HEK293 (cell line): ENCODE data around the gene CENPQ.

Experiments used
- KLF1 ChIP-seq: fragments of 450-650 bp; formaldehyde crosslinking; IDR thresholded peaks from 2 replicates; pipeline ENCODE4 v1.5.1; 2016; ENCODE audit warnings: missing biosample characterization, missing genetic modification characterization
- KLF8 ChIP-seq: fragments of 450-650 bp; formaldehyde crosslinking; IDR thresholded peaks from 2 replicates; pipeline ENCODE4 v1.5.1; 2016; ENCODE audit warnings: missing biosample characterization, missing genetic modification characterization
- REST ChIP-seq: fragments of 450-650 bp; formaldehyde crosslinking; IDR thresholded peaks from 2 replicates; pipeline ENCODE4 v1.5.1; 2016; ENCODE audit warnings: missing biosample characterization, missing genetic modification characterization
- SCRT2 ChIP-seq: fragments of 450-650 bp; formaldehyde crosslinking; IDR thresholded peaks from 2 replicates; pipeline ENCODE4 v1.5.1; 2016; ENCODE audit warnings: missing biosample characterization, missing genetic modification characterization
- SP7 ChIP-seq: fragments of 450-650 bp; formaldehyde crosslinking; IDR thresholded peaks from 2 replicates; pipeline ENCODE4 v1.5.1; 2016; ENCODE audit warnings: missing biosample characterization, missing genetic modification characterization
- WT1 ChIP-seq: fragments of 450-650 bp; formaldehyde crosslinking; IDR thresholded peaks from 2 replicates; pipeline ENCODE4 v1.5.1; 2016; ENCODE audit warnings: missing biosample characterization, missing genetic modification characterization
- ZBTB11 ChIP-seq: fragments of 450-650 bp; formaldehyde crosslinking; conservative IDR thresholded peaks from 2 replicates; pipeline ENCODE4 v1.5.1; 2016; ENCODE audit warnings: low read depth, missing biosample characterization, missing genetic modification characterization
- ZBTB48 ChIP-seq: fragments of 450-650 bp; formaldehyde crosslinking; IDR thresholded peaks from 2 replicates; pipeline ENCODE4 v1.5.1; 2016; ENCODE audit warnings: missing biosample characterization, missing genetic modification characterization
- ZBTB8A ChIP-seq: fragments of 450-650 bp; formaldehyde crosslinking; IDR thresholded peaks from 2 replicates; pipeline ENCODE4 v1.5.1; 2016; ENCODE audit warnings: missing biosample characterization, missing genetic modification characterization
- ZFHX2 ChIP-seq: fragments of 450-650 bp; formaldehyde crosslinking; conservative IDR thresholded peaks from 2 replicates; pipeline ENCODE4 v1.5.1; 2016; ENCODE audit warnings: missing biosample characterization, missing genetic modification characterization
- ZNF18 ChIP-seq: fragments of 450-650 bp; formaldehyde crosslinking; IDR thresholded peaks from 2 replicates; pipeline ENCODE4 v1.5.1; 2016; ENCODE audit warnings: missing biosample characterization, missing genetic modification characterization
- ZNF2 ChIP-seq: fragments of 450-650 bp; formaldehyde crosslinking; IDR thresholded peaks from 2 replicates; pipeline ENCODE4 v1.5.1; 2016; ENCODE audit warnings: missing biosample characterization, missing genetic modification characterization
- ZNF223 ChIP-seq: fragments of 450-650 bp; formaldehyde crosslinking; IDR thresholded peaks from 2 replicates; pipeline ENCODE4 v1.5.1; 2016; ENCODE audit warnings: missing biosample characterization, missing genetic modification characterization
- ZNF341 ChIP-seq: fragments of 450-650 bp; formaldehyde crosslinking; IDR thresholded peaks from 2 replicates; pipeline ENCODE4; 2016; ENCODE audit warnings: low read depth, missing biosample characterization, missing genetic modification characterization
- ZNF404 ChIP-seq: fragments of 450-650 bp; formaldehyde crosslinking; IDR thresholded peaks from 2 replicates; pipeline ENCODE4 v1.5.1; 2017; ENCODE audit warnings: missing biosample characterization, missing genetic modification characterization
- ZNF449 ChIP-seq: fragments of 450-650 bp; formaldehyde crosslinking; IDR thresholded peaks from 2 replicates; pipeline ENCODE4 v1.5.1; 2017; ENCODE audit warnings: missing biosample characterization, mild to moderate bottlenecking, missing genetic modification characterization, moderate library complexity
- ZNF473 ChIP-seq: fragments of 450-650 bp; formaldehyde crosslinking; IDR thresholded peaks from 2 replicates; pipeline ENCODE4 v1.5.1; 2017; ENCODE audit warnings: missing biosample characterization, missing genetic modification characterization
- ZNF518A ChIP-seq: fragments of 450-650 bp; formaldehyde crosslinking; conservative IDR thresholded peaks from 2 replicates; pipeline ENCODE4 v1.5.1; 2016; ENCODE audit warnings: low read depth, missing biosample characterization, missing genetic modification characterization
- ZNF530 ChIP-seq: fragments of 450-650 bp; formaldehyde crosslinking; IDR thresholded peaks from 2 replicates; pipeline ENCODE4 v1.5.1; 2016; ENCODE audit warnings: low read depth, missing biosample characterization, missing genetic modification characterization
- ZNF561 ChIP-seq: fragments of 450-650 bp; IDR thresholded peaks from 2 replicates; pipeline ENCODE4 v1.5.1; 2018; ENCODE audit warnings: missing biosample characterization, missing genetic modification characterization, borderline replicate concordance
- ZNF580 ChIP-seq: fragments of 450-650 bp; formaldehyde crosslinking; IDR thresholded peaks from 2 replicates; pipeline ENCODE4 v1.5.1; 2016; ENCODE audit warnings: missing biosample characterization, missing genetic modification characterization
- ZNF600 ChIP-seq: fragments of 450-650 bp; formaldehyde crosslinking; IDR thresholded peaks from 2 replicates; pipeline ENCODE4 v1.5.1; 2016; ENCODE audit warnings: missing biosample characterization, missing genetic modification characterization
- ZNF768 ChIP-seq: fragments of 450-650 bp; formaldehyde crosslinking; IDR thresholded peaks from 2 replicates; pipeline ENCODE4 v1.5.1; 2018; ENCODE audit warnings: missing biosample characterization, mild to moderate bottlenecking, missing genetic modification characterization
- ZNF837 ChIP-seq: fragments of 450-650 bp; formaldehyde crosslinking; IDR thresholded peaks from 2 replicates; pipeline ENCODE4 v1.5.1; 2016; ENCODE audit warnings: missing biosample characterization, missing genetic modification characterization

CENPQ gene

GRCh38 chr6:49462927-49463611 lies at the start of gene CENPQ, which contains the start of gene MMUT (continued):
- TF ChIP-seq ZNF518A (tag by site-specific recombination): peak; percentile 97
- peak; percentile 98 for TF ChIP-seq KLF8 (tag by site-specific recombination)
- no peak for TF ChIP-seq REST (tag by site-specific recombination)
- TF ChIP-seq ZNF404 (tag by site-specific recombination): no peak
- peak; percentile 33; the same call in 1 of the 2 replicates for TF ChIP-seq ZBTB8A (tag by site-specific recombination)
- TF ChIP-seq ZNF561: peak; percentile 25; the same call in 1 of the 2 replicates
- TF ChIP-seq ZNF473 (tag by site-specific recombination): no peak
- peak; percentile 66; the same call in 1 of the 2 replicates for TF ChIP-seq SP7 (tag by site-specific recombination)
- peak; percentile 99 for TF ChIP-seq ZFHX2
- TF ChIP-seq WT1: no peak
- TF ChIP-seq ZNF580 (tag by site-specific recombination): peak; percentile 99
- peak; percentile 60; the same call in 1 of the 2 replicates for TF ChIP-seq ZNF341 (tag by site-specific recombination)
- TF ChIP-seq ZNF768: no peak
- TF ChIP-seq KLF1 (tag by site-specific recombination): peak; percentile 97
- no peak for TF ChIP-seq ZNF530 (tag by site-specific recombination)
- TF ChIP-seq ZBTB48 (tag by site-specific recombination): peak; percentile 37; the same call in 1 of the 2 replicates
- peak; percentile 67 for TF ChIP-seq SCRT2 (tag by site-specific recombination)
- peak; percentile 82 for TF ChIP-seq ZBTB11 (tag by site-specific recombination)
- TF ChIP-seq ZNF600 (tag by site-specific recombination): peak; percentile 82
- 0 out of 2 replicates have a peak, but pooled peaks have one; percentile 22 for TF ChIP-seq ZNF837
- TF ChIP-seq ZNF449 (tag by site-specific recombination): peak; percentile 81
- peak; percentile 12; the same call in 1 of the 2 replicates for TF ChIP-seq ZNF2 (tag by site-specific recombination)
- no peak for TF ChIP-seq ZNF18 (tag by site-specific recombination)
- no peak for TF ChIP-seq ZNF223 (tag by site-specific recombination)
